GM18873 (cell line): Measurements from ENCODE around the gene SEMA6A.

Experiments
- ATAC-seq: cut with Tn5 transposase; IDR thresholded peaks from one replicate; pipeline ENCODE4 v1.9.1; 2021; ENCODE audit warnings: mild to moderate bottlenecking, moderate library complexity, moderate number of reproducible peaks; ENCODE audit not compliant: unreplicated experiment, low FRiP score

The SEMA6A gene

GRCh38 chr5:116498503-116499048 is 76.0 kb downstream of the SEMA6A start:
- no peak for ATAC-seq

- ATAC-seq: no peak
Measured at GRCh38 chr5:116497631-116498030, 77.0 kb downstream of the SEMA6A start.

GRCh38 chr5:116495786-116496357 is 78.8 kb downstream of the SEMA6A start:
- ATAC-seq: no peak

GRCh38 chr5:116494784-116495450 is 79.7 kb downstream of the SEMA6A start:
- no peak for ATAC-seq

DNA sequence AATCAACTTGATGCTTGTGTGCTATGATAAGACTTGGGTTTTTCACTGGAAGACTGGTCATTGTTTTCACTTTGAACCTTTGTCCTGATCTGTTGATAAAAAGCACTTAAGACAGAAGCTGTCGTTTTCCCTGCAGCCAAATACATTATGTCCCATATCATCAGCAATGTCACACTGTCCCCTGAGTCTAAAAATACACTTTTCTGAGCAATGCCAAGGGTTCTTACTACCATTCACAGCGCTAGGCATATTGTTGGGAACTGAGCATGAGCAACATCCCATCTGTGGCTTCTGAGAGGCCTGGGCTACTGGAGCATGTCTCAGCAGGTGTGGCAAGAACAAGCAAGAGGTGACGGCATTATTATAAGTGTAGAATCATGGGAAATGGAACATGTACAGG is 81.8 kb downstream of the SEMA6A start:
- ATAC-seq: no peak

GRCh38 chr5:116492016-116492623 is 82.5 kb downstream of the SEMA6A start:
- no peak for ATAC-seq

DNA sequence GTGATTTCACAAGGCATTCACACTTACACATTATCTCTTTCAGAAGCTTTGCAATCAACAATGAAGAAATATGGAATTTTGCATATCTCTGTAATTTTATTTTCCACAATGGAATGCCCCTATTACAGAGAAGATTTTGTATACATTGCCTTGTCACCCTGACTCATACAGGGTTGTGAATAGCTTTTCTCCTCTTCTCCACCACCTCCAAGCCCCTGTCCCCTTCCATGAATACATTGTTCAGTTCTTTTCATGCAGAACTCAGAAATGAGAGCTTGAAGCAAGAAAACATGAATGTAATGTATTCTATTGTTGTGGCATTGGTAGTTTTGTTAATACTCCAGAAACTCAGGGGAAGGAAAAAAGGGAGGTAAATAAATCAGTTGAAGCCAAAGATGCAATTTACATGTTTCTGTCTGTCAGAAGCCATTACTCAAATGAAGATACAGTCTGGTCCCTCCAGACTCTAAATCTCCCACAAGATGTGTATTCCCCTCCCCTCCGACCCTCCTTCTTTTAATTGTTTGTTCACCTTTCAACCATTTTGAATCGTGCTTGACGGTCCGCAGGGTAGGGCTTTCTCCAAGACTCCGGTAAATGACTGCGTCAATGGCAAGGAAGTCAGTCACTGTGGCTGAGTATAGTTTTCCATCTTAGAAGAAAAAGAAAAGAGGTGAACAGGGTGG is 86.1 kb downstream of the SEMA6A start:
- no peak for ATAC-seq

DNA sequence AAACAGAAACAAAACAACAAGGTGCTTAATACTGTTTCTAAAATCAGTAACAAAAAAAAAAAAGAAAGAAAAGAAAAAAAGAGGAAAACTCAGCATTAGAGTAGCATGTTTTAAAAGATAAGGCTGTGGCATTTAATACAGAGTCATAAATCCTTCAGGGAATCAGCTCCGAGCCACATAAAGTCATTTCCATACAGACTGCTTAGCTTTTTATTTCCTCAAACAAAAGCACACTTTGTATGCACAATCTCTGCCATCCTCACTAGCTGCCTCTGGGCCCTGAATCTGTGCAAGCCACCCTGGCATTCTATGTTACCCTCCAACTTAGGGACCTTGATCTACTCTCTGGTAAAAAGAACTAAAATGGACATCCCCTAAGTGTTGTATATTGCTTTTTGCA is 87.6 kb downstream of the SEMA6A start:
- no peak for ATAC-seq

DNA sequence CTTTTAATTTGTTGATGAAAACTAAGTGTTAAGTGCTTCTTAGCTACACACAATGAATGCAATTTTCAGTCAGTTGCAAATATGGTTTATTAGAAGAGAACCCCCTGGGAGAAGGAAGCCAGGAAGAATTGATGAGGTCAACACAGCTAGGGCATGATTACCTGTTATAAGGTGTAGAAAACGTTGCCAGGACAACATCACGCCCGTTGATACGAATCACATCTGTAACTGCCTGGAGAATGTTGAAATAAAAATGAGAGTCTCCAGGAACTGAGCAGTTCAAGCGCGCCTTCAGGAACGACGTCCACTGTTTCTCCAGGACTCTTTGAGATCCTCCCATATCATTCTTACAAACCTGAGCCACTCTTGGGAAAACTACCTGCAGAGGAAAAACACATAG is 88.0 kb downstream of the SEMA6A start:
- no peak for ATAC-seq

DNA sequence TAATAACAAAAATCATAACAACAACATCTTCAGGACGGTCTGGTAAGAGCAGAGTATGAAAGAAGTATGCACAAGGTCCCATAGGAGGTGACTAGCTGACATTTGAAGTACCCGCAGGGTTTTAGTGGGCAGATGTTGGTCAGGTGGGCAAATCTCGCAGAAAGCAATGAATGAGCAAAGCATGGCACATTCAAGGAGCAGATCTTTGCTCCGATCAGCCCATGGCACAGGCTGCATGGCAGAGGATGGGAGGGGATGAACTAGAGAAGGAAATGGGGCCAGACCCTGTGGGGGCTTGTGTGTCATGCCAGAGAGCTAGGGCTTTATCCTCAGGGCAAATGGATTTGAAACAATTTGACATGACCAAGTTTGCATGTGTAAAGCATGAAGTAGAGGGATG is 90.0 kb downstream of the SEMA6A start:
- ATAC-seq: no peak

- ATAC-seq: no peak
Measured at GRCh38 chr5:116482394-116482793, 92.2 kb downstream of the SEMA6A start.

DNA sequence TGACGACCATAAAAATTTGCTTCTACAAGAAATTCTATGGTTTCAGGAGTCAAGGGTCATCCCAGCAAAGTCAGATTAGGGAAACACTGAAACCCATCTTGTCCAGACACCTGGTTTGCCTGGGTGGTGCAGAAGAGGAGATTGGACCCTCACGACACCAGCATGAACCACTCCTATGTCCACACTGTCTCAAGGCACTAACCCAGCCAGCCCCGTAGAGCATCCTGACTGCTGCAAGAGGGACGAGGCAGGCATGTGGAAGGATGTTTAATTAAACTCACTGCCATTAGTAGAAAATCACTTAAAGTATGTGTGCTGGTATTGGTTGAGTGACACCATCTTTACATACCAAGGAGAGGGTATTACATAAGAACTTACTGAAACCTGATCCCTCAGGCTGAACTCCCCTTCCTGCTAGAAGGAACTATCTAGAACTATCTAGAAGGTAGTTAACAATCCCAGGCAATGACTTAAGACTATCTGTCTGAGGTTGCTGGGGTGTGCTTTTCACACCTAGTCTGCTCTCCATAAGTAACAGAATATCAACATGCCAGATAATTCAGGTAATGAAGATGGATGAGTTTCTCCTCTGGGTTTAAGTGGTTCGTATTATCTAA is 93.6 kb downstream of the SEMA6A start:
- ATAC-seq: no peak

- no peak for ATAC-seq
Measured at GRCh38 chr5:116479776-116480675, 94.6 kb downstream of the SEMA6A start.

GRCh38 chr5:116478491-116478890 is 96.1 kb downstream of the SEMA6A start:
- no peak for ATAC-seq

- no peak for ATAC-seq
Measured at GRCh38 chr5:116476897-116477537, 97.6 kb downstream of the SEMA6A start.

DNA sequence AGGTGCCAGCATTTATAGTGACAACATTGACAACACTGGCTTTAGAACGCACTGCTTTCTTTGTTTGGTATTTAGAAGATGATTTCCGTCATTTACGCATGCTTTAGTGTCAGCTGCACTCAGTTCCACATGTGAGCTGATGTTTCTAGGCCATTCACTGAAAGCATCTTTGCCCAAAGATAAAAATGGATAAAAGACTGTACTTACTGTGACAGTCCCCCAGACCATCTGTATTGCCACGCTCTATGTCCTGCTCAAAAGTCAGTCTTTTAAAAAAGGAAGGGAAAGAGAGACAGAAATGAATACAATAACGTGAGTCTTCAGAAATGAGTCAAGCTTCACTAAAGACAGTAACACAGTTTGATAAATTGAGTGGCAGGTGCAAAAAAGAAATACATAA is 99.3 kb downstream of the SEMA6A start:
- no peak for ATAC-seq

DNA sequence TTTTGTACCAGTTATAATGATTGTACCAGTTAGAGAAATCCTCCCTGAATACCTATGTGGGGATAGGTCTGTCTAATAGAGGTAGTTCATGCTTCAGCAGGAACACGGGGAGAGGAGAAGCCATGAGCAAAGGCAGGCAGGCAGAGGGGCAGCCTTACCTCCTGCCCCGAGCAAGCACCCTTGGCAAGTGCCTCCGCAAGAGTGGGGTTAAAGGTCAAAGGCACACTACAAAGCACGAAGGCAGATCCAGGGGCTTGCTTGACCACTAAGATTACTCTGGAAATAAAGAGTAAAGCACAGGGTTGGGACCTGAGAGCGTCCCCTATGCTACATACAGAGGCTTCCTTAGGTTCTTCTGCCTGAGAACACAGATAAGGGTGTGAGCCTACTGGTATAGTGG is 100.9 kb downstream of the SEMA6A start:
- ATAC-seq: no peak

DNA sequence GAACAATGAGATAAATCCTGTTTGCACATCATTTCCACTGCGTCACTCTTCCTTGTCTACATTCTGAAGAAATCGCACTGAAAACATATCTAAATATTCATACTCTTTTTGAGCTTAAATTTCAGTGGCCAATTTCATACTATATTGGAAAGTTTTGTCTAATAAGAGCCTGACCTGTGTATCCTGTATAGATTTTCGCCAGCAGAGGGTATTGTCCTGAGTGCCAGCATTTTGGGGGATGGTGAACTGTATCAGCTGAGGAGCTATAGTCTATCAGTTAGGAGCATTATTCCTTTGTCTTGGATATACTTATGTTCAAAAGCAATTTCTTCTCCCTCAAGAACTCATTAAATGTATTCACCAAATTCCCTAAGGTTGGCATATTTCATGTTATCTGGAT is 102.3 kb downstream of the SEMA6A start:
- ATAC-seq: no peak

GRCh38 chr5:116469631-116470030 is 105.0 kb downstream of the SEMA6A start:
- no peak for ATAC-seq
